PC-9 (cell line): ENCODE results near the gene LRRC2. TPM values are rescaled to one million over a fixed set of nuclear protein-coding genes. Genes with fewer than 3 reads are reported as not detected.

Experiments
- BruUV-seq: library from RNA; stranded (reverse); fragments of 400-500 nt; replicated peaks from 2 replicates; lab custom pipeline; 2021; lab: Mats Ljungman, UMichigan
- CTCF ChIA-PET: fragments of 300-600 bp; sonication (Branson Sonifier 250); formaldehyde crosslinking; loops from one replicate; lab custom pipeline; 2022; ENCODE audit warnings: antibody characterized with exemption; lab: Charles Lee
- POLR2A ChIA-PET: fragments of 300-600 bp; sonication (Branson Sonifier 250); formaldehyde crosslinking; loops from one replicate; lab custom pipeline; 2022; ENCODE audit warnings: antibody characterized with exemption; ENCODE audit not compliant: unreplicated experiment; lab: Charles Lee
- DNase-seq, 2 experiments: peaks; one replicate each; pipeline versions ENCODE4 v3.0.0 to v3.0.0-alpha.2; 2015 to 2022; ENCODE audit warnings: mixed read lengths in 1 of 2
- H2AFZ ChIP-seq: fragments of 200-600 bp; sonication (generic); 2 replicates; pipeline ENCODE4 v1.8.1; 2017; ENCODE audit warnings: antibody characterized with exemption
- H3F3A ChIP-seq: fragments of 200-600 bp; sonication (generic); 2 replicates; pipeline ENCODE4 v1.8.1; 2017; ENCODE audit warnings: antibody characterized with exemption, mild to moderate bottlenecking, low read depth; ENCODE audit not compliant: insufficient read depth
- H3K27ac ChIP-seq: fragments of 200-600 bp; sonication (generic); 2 replicates; pipeline ENCODE4 v1.6.1; 2016; ENCODE audit warnings: mixed run types
- H3K27me3 ChIP-seq: fragments of 200-600 bp; sonication (generic); 2 replicates; pipeline ENCODE4 v1.6.1; 2016; ENCODE audit warnings: low read depth, mixed run types; ENCODE audit not compliant: insufficient read depth
- H3K36me3 ChIP-seq: fragments of 200-600 bp; sonication (generic); 2 replicates; pipeline ENCODE4 v1.6.1; 2016; ENCODE audit warnings: low read depth, mixed run types
- H3K4me1 ChIP-seq: fragments of 200-600 bp; sonication (generic); replicated peaks from 2 replicates; pipeline ENCODE4 v1.6.1; 2016; ENCODE audit warnings: mixed run types; ENCODE audit not compliant: insufficient read depth
- H3K4me2 ChIP-seq: fragments of 200-600 bp; sonication (generic); 2 replicates; pipeline ENCODE4 v1.6.1; 2017; ENCODE audit warnings: mixed run types
- H3K4me3 ChIP-seq: fragments of 200-600 bp; sonication (generic); 2 replicates; pipeline ENCODE4 v1.6.1; 2016; ENCODE audit warnings: mixed run types
- H3K79me2 ChIP-seq: fragments of 200-600 bp; sonication (generic); 2 replicates; pipeline ENCODE4 v1.6.1; 2017; ENCODE audit warnings: low read depth, mixed run types
- H3K9me2 ChIP-seq: fragments of 200-600 bp; sonication (generic); 2 replicates; pipeline ENCODE4 v1.8.1; 2017; ENCODE audit warnings: mild to moderate bottlenecking; ENCODE audit not compliant: insufficient read depth
- H3K9me3 ChIP-seq: fragments of 200-600 bp; sonication (generic); 2 replicates; pipeline ENCODE4 v1.8.1; 2016; ENCODE audit warnings: low read depth; ENCODE audit not compliant: insufficient read depth
- H4K20me1 ChIP-seq: fragments of 200-600 bp; sonication (generic); 2 replicates; pipeline ENCODE4 v1.8.1; 2017; ENCODE audit not compliant: insufficient read depth
- CTCF ChIP-seq: fragments of 200-600 bp; sonication (generic); conservative IDR thresholded peaks from 2 replicates; pipeline ENCODE4 v1.6.1; 2017; ENCODE audit warnings: mixed run types, antibody characterized with exemption, mild to moderate bottlenecking, moderate library complexity
- EZH2 ChIP-seq: fragments of 200-600 bp; sonication (generic); IDR thresholded peaks from 2 replicates; pipeline ENCODE4 v1.8.0; 2017; ENCODE audit warnings: antibody characterized with exemption, low read depth
- intact Hi-C: fragments of 100-400 bp; cut with micrococcal nuclease; formaldehyde crosslinking; loops from one replicate; pipeline ENCODE4 v1.10.0; 2022; ENCODE audit not compliant: unreplicated experiment
- total RNA-seq: library from RNA; stranded (reverse); gene quantifications from 2 replicates; pipeline ENCODE4 v1.2.3, GENCODE V29; 2021

Gene LRRC2
- total RNA-seq, 1 experiment from 2014 or later, result 0.22 TPM

DNA sequence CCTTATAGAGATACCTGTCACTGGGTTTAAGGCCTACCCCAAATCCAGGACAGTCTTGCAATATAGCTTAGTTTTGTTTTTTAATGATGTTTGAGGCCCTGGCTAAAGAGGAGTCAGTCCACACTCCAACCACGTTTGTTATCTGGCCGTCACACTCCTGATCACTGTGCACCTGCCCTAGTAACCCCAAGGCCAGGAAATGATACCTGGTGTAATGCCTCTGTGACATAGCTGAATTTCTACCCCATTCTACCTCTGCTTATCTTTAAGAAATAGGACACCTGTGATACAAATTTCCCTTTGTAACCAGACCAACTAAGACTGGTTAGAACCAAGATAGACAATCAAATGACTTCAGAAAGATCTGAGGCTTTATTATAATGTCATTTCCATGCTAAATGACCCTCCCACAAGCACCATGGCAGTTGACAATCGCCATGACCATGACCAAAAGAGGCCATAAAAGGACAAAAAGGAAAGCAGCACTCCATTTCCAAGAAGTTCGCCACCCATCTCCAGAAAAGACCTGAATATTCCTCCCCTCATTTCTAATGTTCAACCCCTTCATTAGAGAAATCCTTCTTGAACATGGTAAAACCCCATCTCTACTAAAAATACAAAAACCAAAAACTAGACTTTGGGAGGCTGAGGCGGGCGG is 73.1 kb downstream of the LRRC2 start:
- POLR2A ChIA-PET, result no interaction called here
- H3F3A ChIP-seq, result no peaks in the 10 kb centered on the region
- peaks cover 17% of the 10 kb centered on the region for H3K4me1 ChIP-seq
- H2AFZ ChIP-seq, result no peak overlapping the region
- BruUV-seq, result no TSS peak
- H3K4me3 ChIP-seq, result no peak overlapping the region
- no peaks in the 10 kb centered on the region for H4K20me1 ChIP-seq
- H3K36me3 ChIP-seq, result no peaks in the 10 kb centered on the region
- DNase-seq, result no peak
- no peak overlapping the region for H3K4me2 ChIP-seq
- TF ChIP-seq EZH2, result no peak
- H3K27me3 ChIP-seq, result no peaks in the 10 kb centered on the region
- intact Hi-C loops, result no loop called here
- no peak overlapping the region for H3K27ac ChIP-seq
- no peaks in the 10 kb centered on the region for H3K9me3 ChIP-seq
- no peaks in the 10 kb centered on the region for H3K9me2 ChIP-seq
- CTCF ChIA-PET, result interaction anchor here (0.6 kb wide), 2 partner anchors 18 to 796 kb away, joined by 3 to 5 read pairs; no protein-coding TSS in a partner anchor
- no peaks in the 10 kb centered on the region for H3K79me2 ChIP-seq

DNA sequence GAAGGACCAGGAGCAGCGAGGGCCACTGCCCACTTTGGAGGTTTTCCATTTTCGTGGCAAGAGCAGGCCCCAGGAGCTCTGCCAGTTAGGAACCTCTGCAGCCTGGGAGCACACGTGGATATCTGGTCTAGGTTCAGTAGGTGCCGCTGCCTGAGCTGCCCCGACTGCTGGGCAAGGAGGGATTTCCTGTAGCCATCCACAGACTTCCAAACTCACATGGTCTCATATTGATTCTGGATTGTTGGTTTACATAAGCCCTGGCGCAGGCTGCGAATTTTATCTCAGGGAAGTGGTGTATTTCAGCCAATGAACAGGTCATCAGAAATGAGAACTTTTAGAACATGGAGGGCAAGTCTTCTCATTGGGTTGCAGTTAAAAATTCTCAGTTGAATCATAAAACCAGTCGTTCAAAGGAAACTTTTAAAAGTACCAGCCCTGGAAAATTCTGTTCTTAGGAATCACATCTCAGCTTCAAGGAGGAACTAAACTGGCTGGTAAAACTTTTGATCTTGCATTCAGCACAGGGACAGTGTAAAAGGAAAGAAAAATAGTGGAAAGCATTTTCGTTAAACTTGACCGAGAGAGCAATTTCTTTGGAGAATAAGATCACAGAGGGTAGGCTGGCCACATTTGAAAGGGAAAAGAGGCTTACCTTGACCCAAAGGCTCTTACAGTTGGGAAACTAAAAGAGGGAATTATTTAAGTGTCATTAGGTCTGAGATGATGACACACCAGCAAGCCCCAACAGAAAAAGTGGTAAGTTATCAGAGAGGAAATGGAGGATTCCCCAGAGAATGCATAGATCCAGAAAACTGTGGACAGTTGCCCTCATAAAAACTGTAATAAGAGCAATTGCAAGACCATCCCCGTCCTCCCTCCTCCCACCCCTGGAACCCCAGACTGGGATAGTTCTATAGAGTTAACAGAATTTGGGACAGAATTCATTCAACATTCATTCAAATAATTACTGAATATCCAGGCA is 74.7 kb downstream of the LRRC2 start:
- ChIA-PET POLR2A (no interaction called here), CTCF (interaction anchor here (0.7 kb wide), 1 partner anchor 288 kb away, joined by 7 read pairs; no protein-coding TSS in a partner anchor)
- intact Hi-C loops, result no loop called here
- Histone ChIP-seq H3K27me3 (no peaks in the 10 kb centered on the region), H4K20me1 (no peaks in the 10 kb centered on the region), H3K36me3 (no peaks in the 10 kb centered on the region), H3K27ac (no peak overlapping the region), H3F3A (no peaks in the 10 kb centered on the region), H3K4me1 (peaks cover 12% of the 10 kb centered on the region), H3K4me3 (no peak overlapping the region), H2AFZ (no peak overlapping the region), H3K4me2 (no peak overlapping the region), H3K9me3 (no peaks in the 10 kb centered on the region), H3K79me2 (no peaks in the 10 kb centered on the region), H3K9me2 (no peaks in the 10 kb centered on the region)
- no peak for DNase-seq
- no peak for TF ChIP-seq CTCF
- TF ChIP-seq EZH2, result no peak
- no TSS peak for BruUV-seq

GRCh38 chr3:46490338-46491084 is 75.6 kb downstream of the LRRC2 start:
- intact Hi-C loops, result no loop called here
- Histone ChIP-seq H3K79me2 (no peaks in the 10 kb centered on the region), H3F3A (no peaks in the 10 kb centered on the region), H3K9me2 (no peaks in the 10 kb centered on the region), H3K4me1 (0 out of 2 replicates have a peak, but pooled peaks cover 4% of the 10 kb centered on the region), H3K36me3 (no peaks in the 10 kb centered on the region), H2AFZ (no peak overlapping the region), H3K9me3 (no peaks in the 10 kb centered on the region), H3K4me3 (no peak overlapping the region), H3K4me2 (no peak overlapping the region), H4K20me1 (no peaks in the 10 kb centered on the region), H3K27ac (no peak overlapping the region), H3K27me3 (no peaks in the 10 kb centered on the region)
- no peak for DNase-seq
- TF ChIP-seq CTCF (no peak), EZH2 (no peak)
- CTCF ChIA-PET, result interaction anchor here (0.7 to 2.8 kb wide), 2 partner anchors 68 to 289 kb away, joined by 7 to 46 read pairs; no protein-coding TSS in a partner anchor
- no TSS peak for BruUV-seq
- POLR2A ChIA-PET, result interaction anchor here (0.6 kb wide), 1 partner anchor 40 kb away, joined by 13 read pairs; no protein-coding TSS in a partner anchor
